Thyroid gland (tissue), 4 donors: ENCODE data around the gene CCDC78.
A peak's percentile ranks its signal among the peaks of the same experiment; 100 is the strongest.
"Not testable (repeated sequence)": the region's sequence is repeated elsewhere in the genome, so short reads cannot be mapped to it uniquely, and the experiment has no call there.

Source experiments
- CTCF ChIP-seq, 6 experiments: fragments of 200-600 bp in 3 of 6; fragments of 450-650 bp in 3 of 6; sonication (generic) in 3 of 6; IDR thresholded peaks; one replicate each; pipeline ENCODE4 v1.5.1; 2016 to 2019; ENCODE audit warnings: antibody characterized with exemption in 6 of 6, mild to moderate bottlenecking in 2 of 6, inconsistent platforms in 1 of 6, moderate library complexity in 1 of 6
- POLR2A ChIP-seq, 2 donors: fragments of 450-650 bp; IDR thresholded peaks; one replicate each; pipeline ENCODE4 v1.6.1; 2017; ENCODE audit warnings: antibody characterized with exemption in 2 of 2, mild to moderate bottlenecking in 2 of 2, moderate library complexity in 1 of 2

DNA sequence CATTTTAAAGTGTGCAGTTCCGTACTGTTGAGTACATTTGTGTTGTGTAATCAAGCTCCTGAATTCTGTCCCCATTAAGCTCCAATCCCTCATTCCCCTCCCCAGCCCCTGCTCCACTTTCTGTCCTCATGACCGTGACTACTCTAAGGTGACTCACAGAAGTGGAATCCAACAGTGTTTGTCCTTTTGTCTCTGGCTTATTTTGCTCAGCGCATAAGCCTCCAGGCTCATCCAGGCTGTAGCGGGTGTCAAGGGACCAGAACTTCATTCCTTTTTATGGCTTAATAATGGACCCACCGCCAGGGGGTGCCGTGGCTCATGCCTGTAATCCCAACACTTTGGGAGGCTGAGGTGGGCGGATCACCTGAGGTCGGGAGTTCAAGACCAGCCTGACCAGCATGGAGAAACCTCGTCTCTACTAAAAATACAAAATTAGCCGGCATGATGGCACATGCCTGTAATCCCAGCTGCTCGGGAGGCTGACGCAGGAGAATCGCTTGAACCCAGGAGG is 13.4 kb downstream of the CCDC78 start:
- TF ChIP-seq CTCF (IDR thresholded peaks at IDR 0.05) = peak in 2 of 6 experiments; percentile 9 to 21
- not testable (repeated sequence) for TF ChIP-seq POLR2A (IDR thresholded peaks at IDR 0.05)
